WTC11 (cell line): ENCODE results near the gene DCTN5. TPM values are rescaled to one million over a fixed set of nuclear protein-coding genes. Genes with fewer than 3 reads are reported as not detected.

Source experiments
- AR ChIP-seq: fragments of 250-450 bp; sonication (Bioruptor Pico); IDR thresholded peaks from 2 replicates; pipeline ENCODE4 v1.9.0; 2021; ENCODE audit warnings: mild to moderate bottlenecking
- ARID4B ChIP-seq: sonication (generic); formaldehyde crosslinking; IDR thresholded peaks from 2 replicates; pipeline ENCODE4 v1.8.0; 2023; ENCODE audit warnings: missing genetic modification reagents, mild to moderate bottlenecking, borderline replicate concordance
- JUN ChIP-seq: sonication (generic); formaldehyde crosslinking; IDR thresholded peaks from 2 replicates; pipeline ENCODE4 v1.8.0; 2023; ENCODE audit warnings: mild to moderate bottlenecking, missing genetic modification reagents
- SMAD4 ChIP-seq: sonication (generic); formaldehyde crosslinking; IDR thresholded peaks from 2 replicates; pipeline ENCODE4 v1.8.0; 2022; ENCODE audit warnings: mild to moderate bottlenecking, missing genetic modification reagents
- SP1 ChIP-seq: sonication (generic); formaldehyde crosslinking; conservative IDR thresholded peaks from 2 replicates; pipeline ENCODE4 v1.8.1; 2022; ENCODE audit warnings: missing genetic modification reagents
- TEAD4 ChIP-seq: sonication (generic); formaldehyde crosslinking; IDR thresholded peaks from 2 replicates; pipeline ENCODE4 v1.8.0; 2022; ENCODE audit warnings: mild to moderate bottlenecking, missing genetic modification reagents
- USF2 ChIP-seq: sonication (generic); formaldehyde crosslinking; IDR thresholded peaks from 2 replicates; pipeline ENCODE4 v1.8.1; 2023; ENCODE audit warnings: mild to moderate bottlenecking, missing genetic modification reagents, moderate library complexity
- ZBTB21 ChIP-seq: sonication (generic); formaldehyde crosslinking; IDR thresholded peaks from 2 replicates; pipeline ENCODE4 v1.8.1; 2023; ENCODE audit warnings: mild to moderate bottlenecking, missing genetic modification reagents, borderline replicate concordance
- ZNF232 ChIP-seq: sonication (generic); formaldehyde crosslinking; IDR thresholded peaks from 2 replicates; pipeline ENCODE4 v1.8.0; 2022; ENCODE audit warnings: mild to moderate bottlenecking, missing genetic modification reagents
- ZNF281 ChIP-seq: sonication (generic); formaldehyde crosslinking; IDR thresholded peaks from 2 replicates; pipeline ENCODE4 v1.8.0; 2023; ENCODE audit warnings: mild to moderate bottlenecking, missing genetic modification reagents
- total RNA-seq: library from RNA; stranded (reverse); gene quantifications from 3 replicates; pipeline ENCODE4 v1.2.3, GENCODE V29; 2021

DCTN5 gene
- total RNA-seq, 1 experiment from 2014 or later: 65.8 TPM

DNA sequence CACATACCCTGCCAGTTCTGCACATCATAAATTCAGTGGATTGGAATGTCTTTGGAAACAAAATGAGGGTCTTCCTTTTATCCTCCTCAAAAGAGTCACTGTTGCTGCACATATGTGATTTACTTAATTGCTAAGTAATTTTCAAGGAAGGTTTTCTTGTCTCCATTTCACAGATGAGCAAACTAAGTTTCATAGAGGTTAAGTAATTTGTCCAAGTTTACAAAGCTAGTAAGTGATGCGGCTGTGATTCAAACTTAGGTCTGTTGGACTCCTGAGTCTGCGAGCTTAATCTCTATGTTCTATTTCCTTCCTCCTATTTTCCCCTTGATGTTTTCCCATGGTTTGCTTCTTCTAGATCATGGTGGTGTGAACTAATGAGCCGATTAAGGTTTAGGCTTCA lies 85.4 kb downstream of the DCTN5 start (continued):
- TF ChIP-seq AR (CRISPR knock-in tag) (no peak), ZNF232 (CRISPR knock-in tag) (no peak), ZNF281 (CRISPR knock-in tag) (no peak), USF2 (no peak), TEAD4 (CRISPR knock-in tag) (no peak), JUN (no peak), ZBTB21 (CRISPR knock-in tag) (no peak), ARID4B (CRISPR knock-in tag) (no peak), SMAD4 (CRISPR knock-in tag) (no peak), SP1 (CRISPR knock-in tag) (no peak)

Other genes with a start within 250 kb of the DCTN5 start
- 21.6 to 22.6 TPM (median 21.9 TPM) in 3 replicates for gene COG7, start 188.3 kb upstream of the DCTN5 start, total RNA-seq
- gene GGA2, start 131.0 kb upstream of the DCTN5 start, total RNA-seq: 107 to 122 TPM (median 122 TPM) in 3 replicates
- 47.9 to 55.9 TPM (median 53.5 TPM) in 3 replicates for gene EARS2, start 84.1 kb upstream of the DCTN5 start, total RNA-seq
- 109 to 128 TPM (median 115 TPM) in 3 replicates for gene UBFD1, start 83.7 kb upstream of the DCTN5 start, total RNA-seq
- 146 to 189 TPM (median 156 TPM) in 3 replicates for gene NDUFAB1, start 45.1 kb upstream of the DCTN5 start, total RNA-seq
- gene PALB2, start 156 bp upstream of the DCTN5 start, total RNA-seq: 23.8 to 32.1 TPM (median 25.1 TPM) in 3 replicates
- 145 to 167 TPM (median 147 TPM) in 3 replicates for gene PLK1, start 37.4 kb downstream of the DCTN5 start, total RNA-seq
- 1.8 to 3.9 TPM (median 3.7 TPM) in 3 replicates for gene ERN2, start 71.8 kb downstream of the DCTN5 start, total RNA-seq
- 2.1 to 4.7 TPM (median 4.6 TPM) in 3 replicates for gene CHP2, start 113.6 kb downstream of the DCTN5 start, total RNA-seq
- gene PRKCB, start 194.5 kb downstream of the DCTN5 start, total RNA-seq: 6.9 to 13.4 TPM (median 11.3 TPM) in 3 replicates